Ovary (tissue), 3 donors: ENCODE measurements around the gene ENKUR.

Experiments
- EP300 ChIP-seq: sonication (generic); formaldehyde crosslinking; IDR thresholded peaks from one replicate; pipeline ENCODE4 v1.6.1; 2017; ENCODE audit warnings: antibody characterized with exemption
- POLR2A ChIP-seq: fragments of 450-650 bp; IDR thresholded peaks from one replicate; pipeline ENCODE4 v1.6.1; 2017; ENCODE audit warnings: antibody characterized with exemption, mild to moderate bottlenecking, moderate library complexity
- TF ChIP-seq, protein P1 (sequence below), 3 donors: fragments of 450-650 bp in 2 of 3; fragments of 200-600 bp in 1 of 3; IDR thresholded peaks; one replicate each; pipeline versions ENCODE4 v1.5.1 to v1.8.0; 2016 to 2022; ENCODE audit warnings: antibody characterized with exemption in 3 of 3, mild to moderate bottlenecking in 1 of 3
- donor health status: DM: no; HTN: no; CAD: no.

DNA sequence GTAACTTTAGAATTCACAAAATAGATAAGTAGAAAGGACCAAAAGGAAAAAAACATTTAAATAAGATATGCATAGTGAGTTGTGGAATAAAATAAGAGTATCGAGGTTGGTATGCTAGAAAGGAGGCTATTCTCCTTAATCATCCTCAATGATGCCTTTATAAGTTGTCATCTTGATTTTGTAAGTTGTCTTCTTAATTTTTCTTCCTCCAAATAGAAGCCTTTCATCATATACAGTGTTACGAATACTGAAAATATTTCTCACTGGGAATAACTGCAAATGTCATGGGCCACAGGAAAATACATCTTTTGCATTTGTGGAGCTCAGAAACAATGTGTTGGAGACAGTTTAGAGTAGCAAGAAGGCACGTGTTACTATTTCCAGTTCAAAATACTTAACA is 32.0 kb downstream of the ENKUR start:
- TF ChIP-seq, protein P1, sequence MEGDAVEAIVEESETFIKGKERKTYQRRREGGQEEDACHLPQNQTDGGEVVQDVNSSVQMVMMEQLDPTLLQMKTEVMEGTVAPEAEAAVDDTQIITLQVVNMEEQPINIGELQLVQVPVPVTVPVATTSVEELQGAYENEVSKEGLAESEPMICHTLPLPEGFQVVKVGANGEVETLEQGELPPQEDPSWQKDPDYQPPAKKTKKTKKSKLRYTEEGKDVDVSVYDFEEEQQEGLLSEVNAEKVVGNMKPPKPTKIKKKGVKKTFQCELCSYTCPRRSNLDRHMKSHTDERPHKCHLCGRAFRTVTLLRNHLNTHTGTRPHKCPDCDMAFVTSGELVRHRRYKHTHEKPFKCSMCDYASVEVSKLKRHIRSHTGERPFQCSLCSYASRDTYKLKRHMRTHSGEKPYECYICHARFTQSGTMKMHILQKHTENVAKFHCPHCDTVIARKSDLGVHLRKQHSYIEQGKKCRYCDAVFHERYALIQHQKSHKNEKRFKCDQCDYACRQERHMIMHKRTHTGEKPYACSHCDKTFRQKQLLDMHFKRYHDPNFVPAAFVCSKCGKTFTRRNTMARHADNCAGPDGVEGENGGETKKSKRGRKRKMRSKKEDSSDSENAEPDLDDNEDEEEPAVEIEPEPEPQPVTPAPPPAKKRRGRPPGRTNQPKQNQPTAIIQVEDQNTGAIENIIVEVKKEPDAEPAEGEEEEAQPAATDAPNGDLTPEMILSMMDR (IDR thresholded peaks at IDR 0.05) = no peak
- TF ChIP-seq POLR2A = no peak
- no peak for TF ChIP-seq EP300
